Measurements from ENCODE around the gene SNAI1.

Gene SNAI1

GRCh38 chr20:50027611-50028105, 44.9 kb downstream of the SNAI1 start:
- in situ Hi-C loops (cut with HindIII; ENCODE audit: low sequenced_read_pairs) = no loop called here
- no peak overlapping the region for H3K4me3 ChIP-seq (ENCODE audit: low read depth, low read length)
- peak; percentile 92 for DNase-seq (ENCODE audit: low read depth, low spot score)
- TF ChIP-seq, protein P1, sequence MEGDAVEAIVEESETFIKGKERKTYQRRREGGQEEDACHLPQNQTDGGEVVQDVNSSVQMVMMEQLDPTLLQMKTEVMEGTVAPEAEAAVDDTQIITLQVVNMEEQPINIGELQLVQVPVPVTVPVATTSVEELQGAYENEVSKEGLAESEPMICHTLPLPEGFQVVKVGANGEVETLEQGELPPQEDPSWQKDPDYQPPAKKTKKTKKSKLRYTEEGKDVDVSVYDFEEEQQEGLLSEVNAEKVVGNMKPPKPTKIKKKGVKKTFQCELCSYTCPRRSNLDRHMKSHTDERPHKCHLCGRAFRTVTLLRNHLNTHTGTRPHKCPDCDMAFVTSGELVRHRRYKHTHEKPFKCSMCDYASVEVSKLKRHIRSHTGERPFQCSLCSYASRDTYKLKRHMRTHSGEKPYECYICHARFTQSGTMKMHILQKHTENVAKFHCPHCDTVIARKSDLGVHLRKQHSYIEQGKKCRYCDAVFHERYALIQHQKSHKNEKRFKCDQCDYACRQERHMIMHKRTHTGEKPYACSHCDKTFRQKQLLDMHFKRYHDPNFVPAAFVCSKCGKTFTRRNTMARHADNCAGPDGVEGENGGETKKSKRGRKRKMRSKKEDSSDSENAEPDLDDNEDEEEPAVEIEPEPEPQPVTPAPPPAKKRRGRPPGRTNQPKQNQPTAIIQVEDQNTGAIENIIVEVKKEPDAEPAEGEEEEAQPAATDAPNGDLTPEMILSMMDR (IDR thresholded peaks at IDR 0.05; ENCODE audit: low read depth, low read length) = no peak

DNA sequence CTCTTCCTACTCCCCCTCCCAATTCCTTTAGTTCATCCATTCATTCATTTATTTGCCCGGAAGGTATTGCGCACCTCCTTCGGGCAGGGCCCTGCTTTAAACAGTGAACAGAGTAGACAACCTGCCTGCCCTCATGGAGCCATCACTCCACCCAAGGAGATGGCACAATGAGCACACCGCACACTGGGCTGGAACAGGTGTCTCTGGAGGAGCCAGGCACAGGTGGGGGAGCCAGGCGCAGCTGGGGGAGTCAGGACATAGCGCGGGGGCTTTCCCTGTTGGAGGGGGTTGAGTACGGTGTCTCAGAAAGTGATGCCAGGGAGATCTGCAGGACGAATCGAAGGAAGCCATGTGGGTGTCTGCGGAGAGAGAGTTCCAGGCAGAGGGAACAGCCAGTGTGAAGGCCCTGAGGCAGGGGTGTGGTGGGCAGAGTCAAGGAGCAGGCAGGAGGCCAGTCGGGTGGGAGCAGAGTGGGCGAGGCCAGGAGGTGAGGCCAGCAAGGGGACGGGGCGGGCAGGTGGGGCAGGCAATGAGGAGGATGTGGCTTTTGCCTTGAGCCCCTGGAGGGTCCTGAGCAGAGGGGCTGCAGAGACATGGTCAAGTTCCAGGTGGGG, 46.4 kb downstream of the SNAI1 start:
- no peak overlapping the region for H3K4me3 ChIP-seq (ENCODE audit: low read depth, low read length)
- in situ Hi-C loops (cut with HindIII; ENCODE audit: low sequenced_read_pairs) = no loop called here
- DNase-seq (ENCODE audit: low read depth, low spot score) = no peak

DNA sequence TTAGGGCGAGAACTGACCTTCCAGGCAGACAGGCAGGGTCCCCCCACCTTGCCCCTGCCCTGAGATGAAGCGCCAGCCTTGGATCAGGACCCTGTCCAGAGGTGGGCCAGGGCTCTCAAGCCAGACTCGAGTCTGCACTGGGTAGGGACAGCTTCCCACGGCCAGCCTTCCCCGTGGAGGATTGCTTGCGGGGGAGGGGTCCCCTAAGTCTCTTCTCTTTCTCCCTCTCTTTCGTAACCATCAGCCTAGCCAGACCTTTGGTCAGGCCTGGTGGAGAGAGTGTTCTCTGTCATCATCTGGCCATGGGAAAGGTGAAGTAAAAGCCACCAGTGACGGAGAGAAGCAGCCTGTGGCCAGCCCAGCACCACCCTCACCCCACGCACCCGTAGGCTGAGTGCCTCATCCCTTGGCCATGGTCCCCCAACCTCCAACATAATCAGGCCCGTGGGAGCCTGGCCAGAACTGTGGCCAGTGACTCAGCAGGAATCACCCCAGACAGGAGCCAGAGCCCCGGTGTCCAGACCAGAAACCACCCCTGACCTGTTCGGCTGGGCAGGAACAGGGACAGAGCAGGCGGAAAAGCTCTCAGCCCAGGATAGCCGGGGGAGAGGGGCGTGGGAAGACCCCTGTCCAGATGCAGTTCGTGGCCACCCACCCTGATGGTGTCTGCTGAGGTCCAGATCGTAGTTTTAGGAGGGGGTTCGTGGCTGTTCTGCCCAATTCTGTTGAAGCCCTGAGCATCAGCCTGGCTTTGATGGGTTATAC, 47.1 kb downstream of the SNAI1 start:
- TF ChIP-seq, protein P1 (IDR thresholded peaks at IDR 0.05; ENCODE audit: low read depth, low read length) = no peak
- H3K4me3 ChIP-seq (ENCODE audit: low read depth, low read length) = no peak overlapping the region
- DNase-seq (ENCODE audit: low read depth, low spot score) = peak; percentile 97
- in situ Hi-C loops (cut with HindIII; ENCODE audit: low sequenced_read_pairs) = no loop called here

More for the DNA sequence above, 46.4 kb downstream of the SNAI1 start:
- TF ChIP-seq, protein P1 (IDR thresholded peaks at IDR 0.05; ENCODE audit: low read depth, low read length) = no peak

DNA sequence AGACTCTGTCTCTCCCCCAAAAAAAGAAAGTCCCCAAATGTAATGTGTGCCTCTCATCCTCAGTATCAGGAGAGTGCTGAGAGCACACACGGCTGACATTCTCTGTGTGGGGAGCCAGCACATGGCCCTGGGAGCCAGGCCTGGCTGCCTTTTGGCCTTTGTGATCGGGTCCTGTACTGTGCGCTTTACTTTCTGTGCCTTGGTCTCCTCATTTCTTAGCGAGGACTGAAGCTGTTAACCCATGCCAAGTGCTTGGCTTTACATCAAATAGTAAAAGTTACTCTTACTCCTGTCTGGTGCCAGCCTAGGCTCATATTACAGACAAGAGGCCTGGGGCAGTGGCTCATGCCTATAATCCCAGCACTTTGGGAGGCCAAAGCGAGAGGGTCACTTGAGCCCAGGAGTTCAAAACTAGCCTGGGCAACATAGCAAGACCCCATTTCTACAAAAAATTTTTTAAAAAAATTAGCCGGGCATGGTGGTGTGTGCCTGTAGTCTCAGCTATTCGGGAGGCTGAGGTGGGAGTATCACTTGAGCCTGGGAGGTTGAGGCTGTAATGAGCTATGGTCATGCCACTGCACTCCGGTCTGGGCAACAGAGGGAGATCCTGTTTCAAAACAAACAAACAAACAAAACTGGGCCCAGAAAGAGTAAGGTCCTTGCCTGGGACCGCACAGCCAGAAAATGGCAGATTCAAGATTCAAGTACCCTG, 50.3 kb downstream of the SNAI1 start:
- in situ Hi-C loops (cut with HindIII; ENCODE audit: low sequenced_read_pairs) = no loop called here
- no peak overlapping the region for H3K4me3 ChIP-seq (ENCODE audit: low read depth, low read length)
- TF ChIP-seq, protein P1 (IDR thresholded peaks at IDR 0.05; ENCODE audit: low read depth, low read length) = no peak
- no peak for DNase-seq (ENCODE audit: low read depth, low spot score)

GRCh38 chr20:50034567-50035180, 51.9 kb downstream of the SNAI1 start:
- DNase-seq (ENCODE audit: low read depth, low spot score) = peak; percentile 72
- no peak overlapping the region for H3K4me3 ChIP-seq (ENCODE audit: low read depth, low read length)
- in situ Hi-C loops (cut with HindIII; ENCODE audit: low sequenced_read_pairs) = no loop called here
- TF ChIP-seq, protein P1 (IDR thresholded peaks at IDR 0.05; ENCODE audit: low read depth, low read length) = no peak

GRCh38 chr20:50036703-50037102, 53.9 kb downstream of the SNAI1 start:
- no peak for DNase-seq (ENCODE audit: low read depth, low spot score)
- in situ Hi-C loops (cut with HindIII; ENCODE audit: low sequenced_read_pairs) = no loop called here
- TF ChIP-seq, protein P1 (IDR thresholded peaks at IDR 0.05; ENCODE audit: low read depth, low read length) = no peak
- H3K4me3 ChIP-seq (ENCODE audit: low read depth, low read length) = no peak overlapping the region
